ENCODE data around the gene C19orf67. TPM values are rescaled to one million over a fixed set of nuclear protein-coding genes. Genes with fewer than 3 reads are reported as not detected.

C19orf67 gene
- total and polyA plus RNA-seq, 2 of the 4 experiments (the other 2 are of a cell fraction), result not detected

- H3K9me1 ChIP-seq (ENCODE audit: insufficient read depth, low read length), result no peaks in the 10 kb centered on the region
- no peaks in the 10 kb centered on the region for H3K36me3 ChIP-seq (ENCODE audit: control insufficient read depth, insufficient read depth, low read length)
- H3K4ac ChIP-seq (ENCODE audit: low read depth, low read length), result no peak overlapping the region
- no peak overlapping the region for H3K56ac ChIP-seq (ENCODE audit: extremely low read depth, insufficient read depth, low read length)
- H3K79me1 ChIP-seq (ENCODE audit: low read depth in 1 of 2, low read length in 2 of 2), result no peaks in the 10 kb centered on the region
- H3K4me2 ChIP-seq (ENCODE audit: low read depth, low read length), result no peak overlapping the region
- H2BK5ac ChIP-seq (ENCODE audit: low read depth, low read length, poor library complexity, severe bottlenecking), result no peak overlapping the region
- no peak overlapping the region for H2BK120ac ChIP-seq (ENCODE audit: low read depth, low read length)
- no peak overlapping the region for H2BK20ac ChIP-seq (ENCODE audit: low read depth, low read length)
- no peak overlapping the region for H4K91ac ChIP-seq (ENCODE audit: insufficient read depth, low read depth, low read length)
- H3K9ac ChIP-seq (ENCODE audit: low read depth, low read length), result no peak overlapping the region
- dilution Hi-C loops (cut with HindIII; ENCODE audit: low sequenced_read_pairs, unreplicated experiment), result no loop called here
- no peaks in the 10 kb centered on the region for H4K20me1 ChIP-seq (ENCODE audit: insufficient read depth, low read length)
- no TSS peak for BruUV-seq (replicated peaks)
- H3K27me3 ChIP-seq (ENCODE audit: control insufficient read depth, insufficient read depth, low read length), result peaks cover 19% of the 10 kb centered on the region; the same call in 1 of the 2 replicates
- H2AK5ac ChIP-seq (ENCODE audit: low read depth, low read length), result no peak overlapping the region
- H2AK9ac ChIP-seq (replicated peaks; ENCODE audit: low read depth, low read length, poor library complexity), result no peak overlapping the region
- no peak for TF ChIP-seq MAFK (IDR thresholded peaks at IDR 0.05; ENCODE audit: low read depth, low read length)
- no peak for TF ChIP-seq RCOR1 (IDR thresholded peaks at IDR 0.05; ENCODE audit: insufficient replicate concordance, low read length)
- no peak for TF ChIP-seq BHLHE40 (IDR thresholded peaks at IDR 0.05; ENCODE audit: low read depth, low read length)
- no peak for TF ChIP-seq POLR2A (IDR thresholded peaks at IDR 0.05; ENCODE audit: low read depth, low read length)
- TF ChIP-seq RFX5 (IDR thresholded peaks at IDR 0.05; ENCODE audit: low read depth, low read length), result no peak
- no peak for TF ChIP-seq CHD1 (IDR thresholded peaks at IDR 0.05; ENCODE audit: low read depth, low read length)
- TF ChIP-seq RAD21 (IDR thresholded peaks at IDR 0.05; ENCODE audit: low read length), result no peak
- TF ChIP-seq CEBPB (IDR thresholded peaks at IDR 0.05; ENCODE audit: low read depth, low read length), result no peak
- no peak for TF ChIP-seq USF2 (IDR thresholded peaks at IDR 0.05; ENCODE audit: low read depth, low read length)
- peaks cover 2% of the 10 kb centered on the region; the same call in 1 of the 2 replicates for H3K9me3 ChIP-seq (ENCODE audit: control insufficient read depth, insufficient read depth, low read length)
- no peak overlapping the region for H4K5ac ChIP-seq (ENCODE audit: low read depth, low read length)
- no peak for DNase-seq
- no peak overlapping the region for H2BK15ac ChIP-seq (ENCODE audit: low read depth, low read length)
- no peak for ATAC-seq (ENCODE audit: low read depth)
- ChIA-PET POLR2A (ENCODE audit: unreplicated experiment) (no interaction called here), CTCF (no interaction called here)
- no peak overlapping the region for H3K18ac ChIP-seq (ENCODE audit: low read depth, low read length)
- H4K8ac ChIP-seq (ENCODE audit: low read depth in 2 of 2, low read length in 2 of 2), result no peak overlapping the region
- in situ Hi-C loops (cut with MboI; ENCODE audit: low sequenced_read_pairs), result no loop called here
- H3K23ac ChIP-seq (ENCODE audit: low read depth, low read length), result no peak overlapping the region
- no peak overlapping the region for H3K4me3 ChIP-seq (ENCODE audit: insufficient read depth, low read depth, low read length)
- H3K14ac ChIP-seq (replicated peaks; ENCODE audit: low read depth, low read length), result no peak overlapping the region
- intact Hi-C loops (cut with micrococcal nuclease), result no loop called here
- no peak overlapping the region for H3K27ac ChIP-seq (ENCODE audit: insufficient read depth, low read length)
- peaks cover 1% of the 10 kb centered on the region; the same call in 1 of the 2 replicates for H3K4me1 ChIP-seq (ENCODE audit: control insufficient read depth, insufficient read depth, low read length)
- 59% methylated on average over 2 of the region's 11 CpGs; no CpG with 5 or more reads in 1 of the 2 experiments for WGBS, 2 experiments (ENCODE audit: extremely low coverage in 2 of 2, insufficient read length in 1 of 2)
- peak overlapping the region; percentile 33 for H2AFZ ChIP-seq (replicated peaks; ENCODE audit: low read length, poor library complexity)
These were observed 32.1 kb downstream of the C19orf67 start for GRCh38 chr19:14053500-14053899.

Data from IMR-90 (cell line).